ENCODE data around the gene ITPRIPL2. TPM values are rescaled to one million over a fixed set of nuclear protein-coding genes. Genes with fewer than 3 reads are reported as not detected.

The ITPRIPL2 gene
- total and polyA plus RNA-seq, 2 of the 13 experiments (the other 11 are each of a cell fraction or from before 2014, with no cell fraction given), result 5.9 to 12.6 TPM

- no peak for TF ChIP-seq DNMT3B (CRISPR knock-in tag; conservative IDR thresholded peaks at IDR 0.05)
- TF ChIP-seq ZNF761 (CRISPR knock-in tag; conservative IDR thresholded peaks at IDR 0.05), result no peak
- no peak for TF ChIP-seq HDAC1 (CRISPR knock-in tag; IDR thresholded peaks at IDR 0.05)
- TF ChIP-seq ATF7 (IDR thresholded peaks at IDR 0.05), result no peak
- TF ChIP-seq ATF7 (CRISPR knock-in tag; IDR thresholded peaks at IDR 0.05), result no peak
Measured at GRCh38 chr16:19135201-19135842, 21.6 kb downstream of the ITPRIPL2 start (continued).

GRCh38 chr16:19135896-19136438 is 22.2 kb downstream of the ITPRIPL2 start:
- Histone ChIP-seq H3K36me3 (replicated peaks in 1 of 2; ENCODE audit: control insufficient read depth in 1 of 2, insufficient read depth in 2 of 2, low read length in 2 of 2) (no peaks in the 10 kb centered on the region), H3K27ac (ENCODE audit: extremely low read length, insufficient read depth, low read length) (no peak overlapping the region), H3K4me2 (ENCODE audit: low read depth, low read length) (peak overlapping the region; percentile 0; the same call in 1 of the 2 replicates), H3K4me1 (ENCODE audit: insufficient read depth, low read length) (peaks cover 24% of the 10 kb centered on the region), H3K4me3 (replicated peaks in 1 of 3; ENCODE audit: insufficient read depth in 1 of 3, low read depth in 2 of 3, low read length in 3 of 3) (no peak overlapping the region), H4K20me1 (ENCODE audit: insufficient read depth, low read length) (no peaks in the 10 kb centered on the region), H3K27me3 (ENCODE audit: control insufficient read depth in 1 of 2, insufficient read depth in 2 of 2, low read length in 2 of 2) (peaks cover 0 to 28% of the 10 kb centered on the region in 2 experiments; a peak in 4 of 5 replicates), H3K9me3 (ENCODE audit: low read length) (no peaks in the 10 kb centered on the region), H2AFZ (ENCODE audit: low read length) (no peak overlapping the region), H3K79me2 (ENCODE audit: insufficient read depth, low read length) (no peaks in the 10 kb centered on the region), H3K9ac (ENCODE audit: insufficient read depth, low read depth, low read length) (no peak overlapping the region)
- ATAC-seq (peak; percentile 70), DNase-seq (ENCODE audit: low spot score) (no peak), FAIRE-seq (no peak)
- intact Hi-C loops (cut with micrococcal nuclease; ENCODE audit: unreplicated experiment), result no loop called here
- BruUV-seq (replicated peaks), result no TSS peak
- in situ Hi-C loops (cut with HindIII; ENCODE audit: extremely low pct_ligation_motif_present, low pct_unique_long_range_greater_than_20kb), result no loop called here
- POLR2A ChIA-PET, result interaction anchor here (0.6 kb wide), 1 partner anchor 148 kb away, joined by 3 read pairs; no protein-coding TSS in a partner anchor
- CTCF ChIA-PET (ENCODE audit: low intra/inter-chr PET ratio, low total read pairs), result no interaction called here
- WGBS (ENCODE audit: low lambda C conversion rate), result 0% methylated on average over 5 of the region's 7 CpGs
- TF ChIP-seq ZNF441 (CRISPR knock-in tag; IDR thresholded peaks at IDR 0.05; ENCODE audit: borderline replicate concordance) (no peak), ZNF446 (CRISPR knock-in tag; IDR thresholded peaks at IDR 0.05) (no peak), E2F1 (CRISPR knock-in tag; IDR thresholded peaks at IDR 0.05) (no peak), ZNF570 (CRISPR knock-in tag; IDR thresholded peaks at IDR 0.05; ENCODE audit: borderline replicate concordance) (no peak), ZNF747 (CRISPR knock-in tag; IDR thresholded peaks at IDR 0.05; ENCODE audit: borderline replicate concordance) (no peak), ZFP62 (CRISPR knock-in tag; IDR thresholded peaks at IDR 0.05) (no peak), SALL1 (CRISPR knock-in tag; IDR thresholded peaks at IDR 0.05) (0 out of 2 replicates have a peak, but pooled peaks have one; percentile 18), NR3C1 (CRISPR knock-in tag; IDR thresholded peaks at IDR 0.05) (no peak), HMG20A (CRISPR knock-in tag; IDR thresholded peaks at IDR 0.05; ENCODE audit: borderline replicate concordance) (no peak), ZNF660 (CRISPR knock-in tag; IDR thresholded peaks at IDR 0.05; ENCODE audit: borderline replicate concordance, low read depth) (no peak), ELF3 (CRISPR knock-in tag; IDR thresholded peaks at IDR 0.05) (0 out of 2 replicates have a peak, but pooled peaks have one; percentile 13), PTBP1 (IDR thresholded peaks at IDR 0.05; ENCODE audit: low read depth, low read length, poor library complexity, severe bottlenecking) (no peak), BORCS8-MEF2B (CRISPR knock-in tag; IDR thresholded peaks at IDR 0.05) (no peak), SP2 (CRISPR knock-in tag; IDR thresholded peaks at IDR 0.05) (no peak), NR2F6 (IDR thresholded peaks at IDR 0.05) (no peak), NR2F6 (CRISPR knock-in tag; IDR thresholded peaks at IDR 0.05) (no peak), MED8 (CRISPR knock-in tag; IDR thresholded peaks at IDR 0.05; ENCODE audit: insufficient replicate concordance) (no peak), ZSCAN12 (CRISPR knock-in tag; IDR thresholded peaks at IDR 0.05) (no peak), ZNF225 (CRISPR knock-in tag; IDR thresholded peaks at IDR 0.05) (0 out of 2 replicates have a peak, but pooled peaks have one; percentile 32), ZNF652 (CRISPR knock-in tag; IDR thresholded peaks at IDR 0.05; ENCODE audit: borderline replicate concordance, low read depth) (no peak), GTF3A (CRISPR knock-in tag; conservative IDR thresholded peaks at IDR 0.05) (no peak)

All from HepG2 (cell line).